Neuronal stem cell (in vitro differentiated cells): ENCODE results near the gene FNDC11.

ENCODE experiments used
- DNase-seq: peaks from one replicate; pipeline ENCODE4 v3.0.0-alpha.2; 2013; ENCODE audit warnings: low spot score
- H2AFZ ChIP-seq: one replicate; pipeline ENCODE4 v1.6.1; 2013; ENCODE audit warnings: mild to moderate bottlenecking, low read length, inconsistent platforms
- H2AK5ac ChIP-seq: 2 replicates; pipeline ENCODE4 v1.6.1; 2013; ENCODE audit warnings: low read depth, mild to moderate bottlenecking, inconsistent platforms, low read length, moderate library complexity, mixed read lengths
- H2BK120ac ChIP-seq: 2 replicates; pipeline ENCODE4 v1.6.1; 2013; ENCODE audit warnings: low read depth, mild to moderate bottlenecking, inconsistent platforms, low read length, moderate library complexity, mixed read lengths
- H2BK12ac ChIP-seq: one replicate; pipeline ENCODE4 v1.6.1; 2013; ENCODE audit warnings: low read length, inconsistent platforms
- H2BK15ac ChIP-seq: 2 replicates; pipeline ENCODE4 v1.6.1; 2013; ENCODE audit warnings: mild to moderate bottlenecking, low read length, inconsistent platforms, mixed read lengths
- H2BK5ac ChIP-seq: one replicate; pipeline ENCODE4 v1.6.1; 2013; ENCODE audit warnings: inconsistent platforms, mild to moderate bottlenecking, low read length, moderate library complexity
- H3K14ac ChIP-seq: one replicate; pipeline ENCODE4 v1.6.1; 2013; ENCODE audit warnings: low read length, inconsistent platforms
- H3K18ac ChIP-seq: 2 replicates; pipeline ENCODE4 v1.6.1; 2013; ENCODE audit warnings: low read length, inconsistent platforms
- H3K23ac ChIP-seq: 2 replicates; pipeline ENCODE4 v1.6.1; 2013; ENCODE audit warnings: low read depth, mild to moderate bottlenecking, mixed read lengths, low read length, inconsistent platforms; ENCODE audit not compliant: poor library complexity
- H3K27ac ChIP-seq: replicated peaks from 3 replicates; pipeline ENCODE4 v1.5.1; 2013; ENCODE audit warnings: low read length, inconsistent platforms
- H3K27me3 ChIP-seq, 3 experiments: 2 replicates each; pipeline ENCODE4 v1.6.1; 2013; ENCODE audit warnings: low read length in 3 of 3, mild to moderate bottlenecking in 2 of 3, inconsistent platforms in 1 of 3, low read depth in 1 of 3, mixed read lengths in 1 of 3, moderate library complexity in 1 of 3; ENCODE audit not compliant: control insufficient read depth in 3 of 3, insufficient read depth in 3 of 3
- H3K36me3 ChIP-seq, 2 donors: replicated peaks in 1 of 2; 2 replicates each; pipeline ENCODE4 v1.6.1; 2013; ENCODE audit warnings: low read length in 2 of 2; ENCODE audit not compliant: control insufficient read depth in 2 of 2, insufficient read depth in 2 of 2
- H3K4ac ChIP-seq: 2 replicates; pipeline ENCODE4 v1.6.1; 2013; ENCODE audit warnings: inconsistent platforms, mild to moderate bottlenecking, low read length, moderate library complexity
- H3K4me1 ChIP-seq, 2 donors: 1 replicate in 1 of 2; 2 replicates in 1 of 2; pipeline ENCODE4 v1.6.1; 2013; ENCODE audit warnings: low read length in 2 of 2, low read depth in 1 of 2; ENCODE audit not compliant: control insufficient read depth in 2 of 2, insufficient read depth in 1 of 2
- H3K4me2 ChIP-seq: one replicate; pipeline ENCODE4 v1.6.1; 2013; ENCODE audit warnings: mild to moderate bottlenecking, low read length, inconsistent platforms; ENCODE audit not compliant: insufficient read depth, poor library complexity, severe bottlenecking
- H3K4me3 ChIP-seq, 2 donors: 2 replicates each; pipeline ENCODE4 v1.5.1; 2013; ENCODE audit warnings: low read length in 2 of 2, mild to moderate bottlenecking in 2 of 2, inconsistent platforms in 1 of 2, moderate library complexity in 1 of 2
- H3K79me1 ChIP-seq: one replicate; pipeline ENCODE4 v1.6.1; 2013; ENCODE audit warnings: low read depth, mild to moderate bottlenecking, inconsistent platforms, low read length, moderate library complexity
- H3K9ac ChIP-seq: one replicate; pipeline ENCODE4 v1.6.1; 2013; ENCODE audit warnings: mild to moderate bottlenecking, low read depth, low read length, inconsistent platforms; ENCODE audit not compliant: poor library complexity
- H3K9me3 ChIP-seq, 2 donors: replicated peaks in 1 of 2; 2 replicates each; pipeline versions ENCODE3 to v1.6.1; 2013; ENCODE audit warnings: low read length in 2 of 2, mild to moderate bottlenecking in 2 of 2, inconsistent platforms in 1 of 2, low read depth in 1 of 2, mixed read lengths in 1 of 2, moderate library complexity in 1 of 2; ENCODE audit not compliant: control insufficient read depth in 2 of 2, insufficient read depth in 1 of 2
- H4K8ac ChIP-seq: one replicate; pipeline ENCODE4 v1.6.1; 2013; ENCODE audit warnings: low read depth, mild to moderate bottlenecking, inconsistent platforms, low read length, moderate library complexity
- H4K91ac ChIP-seq: one replicate; pipeline ENCODE4 v1.6.1; 2013; ENCODE audit warnings: low read length, low read depth, mild to moderate bottlenecking, inconsistent platforms; ENCODE audit not compliant: poor library complexity
- WGBS, 2 donors: extraction: QIAGEN DNeasy Blood & Tissue Kit; methylation state at CpG; one replicate each; pipeline ENCODE4 v1.1.7; 2013; ENCODE audit warnings: missing lambda C conversion rate in 2 of 2, mixed read lengths in 1 of 2; ENCODE audit not compliant: insufficient read length in 2 of 2, insufficient replicate concordance in 1 of 2; ENCODE audit errors: extremely low coverage in 2 of 2; 5-methylcytosine and 5-hydroxymethylcytosine counted together

FNDC11 gene

DNA sequence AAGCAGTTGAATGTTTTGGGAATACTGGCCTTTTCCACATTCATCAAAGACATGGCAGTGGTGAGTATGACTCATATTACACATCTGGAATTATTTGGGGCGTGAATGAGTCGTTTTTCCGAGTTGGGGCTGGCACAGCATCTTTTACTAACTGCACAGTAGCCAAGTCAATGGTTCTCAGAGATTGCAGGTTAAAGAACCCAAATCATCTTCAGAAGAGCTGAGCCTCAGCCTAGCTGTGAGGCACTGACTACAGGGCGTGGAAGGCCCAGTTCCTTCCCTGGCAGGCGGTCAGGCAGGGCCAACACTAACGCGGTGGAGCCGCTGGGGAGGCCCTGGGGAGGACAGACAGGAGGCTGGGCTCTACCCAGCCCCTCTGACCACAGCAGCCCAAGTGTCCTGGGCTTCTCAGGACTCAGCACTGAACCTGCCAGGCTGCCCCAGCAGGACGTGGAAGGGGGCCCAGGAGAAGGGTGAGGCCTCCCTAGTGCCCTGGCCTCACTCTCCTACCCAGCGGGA lies 40.1 kb downstream of the FNDC11 start:
- H3K27me3 ChIP-seq: no peaks in the 10 kb centered on the region
- no CpG with 5 or more reads among the region's 10 CpGs for WGBS, 2 donors
- H3K36me3 ChIP-seq: peaks cover 31 to 86% of the 10 kb centered on the region in 2 donors
- H3K18ac ChIP-seq: no peak overlapping the region
- H3K4me3 ChIP-seq: no peak overlapping the region
- H3K23ac ChIP-seq: peak overlapping the region; percentile 52
- H2AK5ac ChIP-seq: no peak overlapping the region
- H3K27ac ChIP-seq: no peak overlapping the region
- H3K9ac ChIP-seq: no peak overlapping the region
- peaks cover 2% of the 10 kb centered on the region for H3K79me1 ChIP-seq
- H2BK15ac ChIP-seq: no peak overlapping the region
- no peak overlapping the region for H3K4ac ChIP-seq
- H3K14ac ChIP-seq: no peak overlapping the region
- no peaks in the 10 kb centered on the region for H3K4me1 ChIP-seq
- no peak overlapping the region for H3K4me2 ChIP-seq
- H2AFZ ChIP-seq: no peak overlapping the region
- H2BK120ac ChIP-seq: no peak overlapping the region
- no peak overlapping the region for H2BK12ac ChIP-seq
- no peak overlapping the region for H2BK5ac ChIP-seq
- H4K8ac ChIP-seq: no peak overlapping the region
- no peak overlapping the region for H4K91ac ChIP-seq
- H3K9me3 ChIP-seq: no peaks in the 10 kb centered on the region
- DNase-seq: no peak

- H2BK120ac ChIP-seq: no peak overlapping the region
- WGBS, 2 donors: no CpG with 5 or more reads among the region's 30 CpGs
- H3K4me2 ChIP-seq: no peak overlapping the region
- peak overlapping the region; percentile 53 for H2BK5ac ChIP-seq
- no peak overlapping the region for H3K4ac ChIP-seq
- no peak overlapping the region for H4K8ac ChIP-seq
- H2BK12ac ChIP-seq: no peak overlapping the region
- H2BK15ac ChIP-seq: no peak overlapping the region
- no peak overlapping the region for H3K9ac ChIP-seq
- H3K36me3 ChIP-seq: peaks cover 21 to 85% of the 10 kb centered on the region in 2 donors
- H3K18ac ChIP-seq: no peak overlapping the region
- H3K14ac ChIP-seq: peak overlapping the region; percentile 21
- H4K91ac ChIP-seq: no peak overlapping the region
- no peak for DNase-seq
- H2AFZ ChIP-seq: no peak overlapping the region
- no peaks in the 10 kb centered on the region for H3K9me3 ChIP-seq
- H3K27me3 ChIP-seq: no peaks in the 10 kb centered on the region
- H3K27ac ChIP-seq: no peak overlapping the region
- no peak overlapping the region for H2AK5ac ChIP-seq
- no peaks in the 10 kb centered on the region for H3K4me1 ChIP-seq
- no peaks in the 10 kb centered on the region for H3K79me1 ChIP-seq
- H3K23ac ChIP-seq: no peak overlapping the region
- no peak overlapping the region for H3K4me3 ChIP-seq
Measured at GRCh38 chr20:63595416-63596127, 41.6 kb downstream of the FNDC11 start.

DNA sequence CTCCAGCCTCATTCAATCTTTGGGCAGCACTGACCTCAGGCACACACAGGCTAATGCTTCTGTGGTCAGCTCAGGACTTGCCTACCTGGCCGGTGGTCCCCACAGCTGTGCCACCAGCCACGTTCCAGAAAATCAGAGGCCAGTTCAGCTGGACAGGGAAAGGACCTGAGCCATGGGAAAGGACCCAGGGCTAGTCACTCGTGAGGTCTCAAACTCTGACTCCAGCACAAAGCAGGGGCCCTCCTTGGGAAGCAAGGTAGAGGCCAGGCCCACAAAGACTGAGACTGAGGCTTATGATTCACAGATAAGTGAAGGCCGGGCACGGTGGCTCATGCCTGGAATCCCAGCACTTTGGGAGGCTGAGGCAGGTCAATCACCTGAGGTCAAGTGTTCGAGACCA lies 42.5 kb downstream of the FNDC11 start:
- Histone ChIP-seq H3K4me1 (no peaks in the 10 kb centered on the region), H2AFZ (no peak overlapping the region), H2BK120ac (no peak overlapping the region), H3K4me2 (no peak overlapping the region), H2AK5ac (no peak overlapping the region), H3K9me3 (no peaks in the 10 kb centered on the region), H3K27me3 (no peaks in the 10 kb centered on the region), H3K4ac (no peak overlapping the region), H3K18ac (no peak overlapping the region), H3K14ac (no peak overlapping the region), H4K91ac (no peak overlapping the region), H3K79me1 (no peaks in the 10 kb centered on the region), H3K23ac (no peak overlapping the region), H3K4me3 (no peak overlapping the region), H4K8ac (no peak overlapping the region), H2BK5ac (peak overlapping the region; percentile 53), H2BK15ac (no peak overlapping the region), H3K36me3 (peaks cover 21 to 85% of the 10 kb centered on the region in 2 donors), H2BK12ac (no peak overlapping the region), H3K27ac (no peak overlapping the region), H3K9ac (no peak overlapping the region)
- no peak for DNase-seq
- WGBS, 2 donors: no CpG with 5 or more reads among the region's 6 CpGs

DNA sequence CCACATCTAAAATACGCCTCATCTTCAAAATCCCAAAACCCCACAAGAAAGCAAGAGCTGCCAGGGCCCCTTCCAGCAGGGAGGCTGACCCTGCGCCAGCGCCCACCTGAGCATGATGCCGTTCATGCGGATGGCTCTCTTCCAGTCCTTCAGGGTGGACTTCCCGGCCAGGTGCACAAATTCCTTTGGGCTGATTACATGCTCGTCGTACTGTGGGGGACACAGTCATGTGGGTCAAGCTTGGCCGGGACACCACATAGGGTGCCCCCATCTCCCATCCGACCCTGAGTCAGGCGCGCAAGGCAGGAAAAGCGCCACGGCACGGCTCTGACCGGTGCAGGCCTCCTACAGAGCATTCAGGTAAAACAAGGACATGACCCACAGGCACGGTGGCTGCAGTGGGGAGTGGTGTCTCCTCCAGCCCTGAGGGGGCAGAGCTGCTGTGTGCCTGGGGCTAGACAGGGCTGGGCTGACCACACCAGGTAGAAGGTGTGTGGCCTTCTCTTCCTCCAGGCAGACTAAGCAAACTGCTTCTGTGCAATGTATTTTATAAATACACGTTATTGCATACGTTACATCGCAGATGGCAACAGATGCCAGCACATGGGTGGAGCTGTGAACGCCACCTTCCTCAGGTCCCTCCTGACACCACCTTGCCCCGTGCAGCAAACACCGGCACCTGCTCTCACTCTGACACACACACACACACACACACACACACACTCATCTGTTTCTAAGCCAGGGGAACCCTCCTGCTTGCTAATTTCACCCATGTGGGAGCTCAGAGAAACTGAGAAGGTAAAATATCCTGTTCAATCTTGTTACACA lies 43.9 kb downstream of the FNDC11 start:
- no peak overlapping the region for H2AK5ac ChIP-seq
- no peaks in the 10 kb centered on the region for H3K79me1 ChIP-seq
- WGBS, 2 donors: no CpG with 5 or more reads among the region's 23 CpGs
- no peak overlapping the region for H2BK12ac ChIP-seq
- no peak overlapping the region for H3K4me3 ChIP-seq
- no peak overlapping the region for H2BK120ac ChIP-seq
- no peak overlapping the region for H2BK5ac ChIP-seq
- H3K9ac ChIP-seq: no peak overlapping the region
- no peak overlapping the region for H3K4me2 ChIP-seq
- no peak overlapping the region for H3K27ac ChIP-seq
- no peak overlapping the region for H2AFZ ChIP-seq
- no peaks in the 10 kb centered on the region for H3K27me3 ChIP-seq
- H2BK15ac ChIP-seq: no peak overlapping the region
- DNase-seq: no peak
- H4K8ac ChIP-seq: no peak overlapping the region
- H3K4me1 ChIP-seq: no peaks in the 10 kb centered on the region
- H4K91ac ChIP-seq: no peak overlapping the region
- H3K23ac ChIP-seq: no peak overlapping the region
- no peak overlapping the region for H3K14ac ChIP-seq
- H3K36me3 ChIP-seq: peaks cover 24 to 82% of the 10 kb centered on the region in 2 donors
- H3K9me3 ChIP-seq: no peaks in the 10 kb centered on the region
- H3K4ac ChIP-seq: no peak overlapping the region
- no peak overlapping the region for H3K18ac ChIP-seq
